Measurements from ENCODE around the gene KRTAP10-6. TPM values are rescaled to one million over a fixed set of nuclear protein-coding genes. Genes with fewer than 3 reads are reported as not detected.

The KRTAP10-6 gene
- total RNA-seq, 1 donor from 2014 or later = not detected

GRCh38 chr21:44568261-44568660 is 24.0 kb downstream of the KRTAP10-6 start:
- TF ChIP-seq CTCF (IDR thresholded peaks at IDR 0.05; ENCODE audit: insufficient read depth, low read length, severe bottlenecking) = no peak
- DNase-seq (ENCODE audit: low read depth) = no peak
- Histone ChIP-seq H3K4me3 (ENCODE audit: low read depth, low read length) (no peak overlapping the region), H3K27me3 (ENCODE audit: control insufficient read depth, insufficient read depth, low read length) (no peaks in the 10 kb centered on the region), H3K36me3 (ENCODE audit: control insufficient read depth, insufficient read depth, low read length) (no peaks in the 10 kb centered on the region)
- FAIRE-seq = no peak

DNA sequence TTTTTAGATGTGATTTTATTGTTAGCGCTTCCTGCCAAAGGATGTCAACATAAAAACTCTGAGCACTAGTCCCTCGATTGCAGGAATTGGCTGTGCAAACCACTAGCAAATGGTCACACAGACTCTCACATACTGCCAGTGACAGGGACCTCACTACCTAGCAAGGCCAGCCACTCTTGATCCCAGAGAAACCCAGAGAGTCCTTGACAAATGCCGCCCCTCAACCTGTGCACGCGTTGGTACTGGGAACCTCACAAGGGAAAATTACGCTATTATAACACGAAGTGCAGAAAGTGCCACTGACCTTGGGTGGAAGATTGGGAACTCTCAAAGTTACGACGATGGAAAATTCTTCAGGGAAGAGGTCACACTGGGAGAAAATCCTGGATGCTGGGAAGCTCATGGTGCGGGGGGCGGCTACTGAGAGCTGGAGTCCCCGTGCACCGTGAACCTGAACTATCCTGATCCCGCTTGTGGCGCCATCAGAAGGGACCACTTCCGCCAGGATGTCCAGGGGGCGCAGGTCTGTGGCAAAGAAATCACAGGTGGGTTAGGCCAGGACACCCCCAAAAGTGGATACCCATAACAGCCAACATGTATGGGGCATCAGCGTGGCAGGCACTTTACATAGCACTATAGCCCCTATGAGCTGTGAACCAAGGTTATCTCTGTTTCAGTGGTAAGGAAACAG is 24.7 kb downstream of the KRTAP10-6 start:
- Histone ChIP-seq H3K27me3 (ENCODE audit: control insufficient read depth, insufficient read depth, low read length) (no peaks in the 10 kb centered on the region), H3K4me3 (ENCODE audit: low read depth, low read length) (no peak overlapping the region), H3K36me3 (ENCODE audit: control insufficient read depth, insufficient read depth, low read length) (no peaks in the 10 kb centered on the region)
- no peak for DNase-seq (ENCODE audit: low read depth)
- FAIRE-seq = no peak
- TF ChIP-seq CTCF (IDR thresholded peaks at IDR 0.05; ENCODE audit: insufficient read depth, low read length, severe bottlenecking) = no peak

DNA sequence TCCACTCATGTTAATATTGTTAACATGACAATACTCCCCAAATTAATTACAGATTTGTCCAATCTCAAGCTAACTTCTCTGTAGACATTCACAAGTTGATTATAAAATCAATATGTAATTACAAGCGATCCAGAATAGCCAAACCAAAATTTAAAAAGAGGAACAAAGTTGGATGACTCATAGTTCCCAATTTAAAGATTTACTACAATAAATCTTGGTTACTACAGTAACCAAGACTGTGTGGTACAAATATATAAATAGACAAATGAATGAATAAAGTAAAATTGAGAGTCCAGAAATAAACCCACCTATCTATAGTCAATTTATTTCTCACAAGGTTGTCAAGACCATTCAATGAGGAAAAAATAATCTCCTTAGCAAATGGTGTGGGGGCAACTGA is 25.9 kb downstream of the KRTAP10-6 start:
- Histone ChIP-seq H3K4me3 (ENCODE audit: low read depth, low read length) (no peak overlapping the region), H3K36me3 (ENCODE audit: control insufficient read depth, insufficient read depth, low read length) (no peaks in the 10 kb centered on the region), H3K27me3 (ENCODE audit: control insufficient read depth, insufficient read depth, low read length) (no peaks in the 10 kb centered on the region)
- TF ChIP-seq CTCF (IDR thresholded peaks at IDR 0.05; ENCODE audit: insufficient read depth, low read length, severe bottlenecking) = no peak
- FAIRE-seq (no peak), DNase-seq (ENCODE audit: low read depth) (no peak)

- no peaks in the 10 kb centered on the region for H3K27me3 ChIP-seq (ENCODE audit: control insufficient read depth, insufficient read depth, low read length)
- no peak overlapping the region for H3K4me3 ChIP-seq (ENCODE audit: low read depth, low read length)
- TF ChIP-seq CTCF (IDR thresholded peaks at IDR 0.05; ENCODE audit: insufficient read depth, low read length, severe bottlenecking) = no peak
- no peak for DNase-seq (ENCODE audit: low read depth)
- FAIRE-seq = no peak
- no peaks in the 10 kb centered on the region for H3K36me3 ChIP-seq (ENCODE audit: control insufficient read depth, insufficient read depth, low read length)
Observed at GRCh38 chr21:44564886-44565598, 27.3 kb downstream of the KRTAP10-6 start.

- Histone ChIP-seq H3K4me3 (ENCODE audit: low read depth, low read length) (no peak overlapping the region), H3K27me3 (ENCODE audit: control insufficient read depth, insufficient read depth, low read length) (no peaks in the 10 kb centered on the region), H3K36me3 (ENCODE audit: control insufficient read depth, insufficient read depth, low read length) (no peaks in the 10 kb centered on the region)
- FAIRE-seq = no peak
- no peak for TF ChIP-seq CTCF (IDR thresholded peaks at IDR 0.05; ENCODE audit: insufficient read depth, low read length, severe bottlenecking)
- DNase-seq (ENCODE audit: low read depth) = no peak
Observed at GRCh38 chr21:44564099-44564498, 28.2 kb downstream of the KRTAP10-6 start.

All from bronchial epithelial cell (primary cell).